IMR-90 (cell line): ENCODE data around the gene CTNNBIP1. TPM values are rescaled to one million over a fixed set of nuclear protein-coding genes. Genes with fewer than 3 reads are reported as not detected.

Experiments
- ATAC-seq: fragments of 200-7000 bp; cut with Tn5 transposase; 2 replicates; pipeline ENCODE4 v1.9.1; 2020; ENCODE audit warnings: low read depth, mild to moderate bottlenecking, moderate library complexity
- BruUV-seq: library from RNA; stranded (reverse); fragments of 400-500 nt; replicated peaks from 2 replicates; lab custom pipeline; 2021; lab: Mats Ljungman, UMichigan
- CTCF ChIA-PET: fragments of 300-600 bp; formaldehyde crosslinking; extraction: SDS; loops from one replicate; lab custom pipeline; 2021; ENCODE audit warnings: antibody characterized with exemption; lab: Yijun Ruan, JAX
- POLR2A ChIA-PET: fragments of 300-600 bp; sonication (Branson Sonifier 250); formaldehyde crosslinking; loops from one replicate; lab custom pipeline; 2022; ENCODE audit warnings: antibody characterized with exemption; ENCODE audit not compliant: unreplicated experiment; lab: Charles Lee
- DNase-seq: peaks from one replicate; pipeline ENCODE4 v3.0.0; 2013
- H2AFZ ChIP-seq: replicated peaks from 2 replicates; pipeline ENCODE3; 2013; ENCODE audit warnings: low read length, mild to moderate bottlenecking; ENCODE audit not compliant: poor library complexity
- H2AK5ac ChIP-seq: 2 replicates; pipeline ENCODE4 v1.6.1; 2013; ENCODE audit warnings: low read depth, low read length, inconsistent platforms
- H2AK9ac ChIP-seq: replicated peaks from 2 replicates; pipeline ENCODE3; 2013; ENCODE audit warnings: mild to moderate bottlenecking, low read depth, low read length, moderate library complexity; ENCODE audit not compliant: poor library complexity
- H2BK120ac ChIP-seq: 2 replicates; pipeline ENCODE4 v1.6.1; 2013; ENCODE audit warnings: low read depth, low read length, inconsistent platforms
- H2BK15ac ChIP-seq: 3 replicates; pipeline ENCODE4 v1.6.1; 2013; ENCODE audit warnings: low read depth, low read length, inconsistent platforms
- H2BK20ac ChIP-seq: 2 replicates; pipeline ENCODE4 v1.6.1; 2013; ENCODE audit warnings: low read depth, mild to moderate bottlenecking, inconsistent platforms, low read length, moderate library complexity
- H2BK5ac ChIP-seq: 2 replicates; pipeline ENCODE4 v1.6.1; 2013; ENCODE audit warnings: mild to moderate bottlenecking, low read depth, low read length, inconsistent platforms; ENCODE audit not compliant: poor library complexity, severe bottlenecking
- H3K14ac ChIP-seq: replicated peaks from 2 replicates; pipeline ENCODE4 v1.6.1; 2013; ENCODE audit warnings: low read depth, low read length, inconsistent platforms
- H3K18ac ChIP-seq: 2 replicates; pipeline ENCODE4 v1.6.1; 2013; ENCODE audit warnings: low read depth, low read length, control low read depth
- H3K23ac ChIP-seq: 2 replicates; pipeline ENCODE4 v1.6.1; 2013; ENCODE audit warnings: low read depth, low read length, inconsistent platforms
- H3K27ac ChIP-seq: 2 replicates; pipeline ENCODE4 v1.5.1; 2013; ENCODE audit warnings: mild to moderate bottlenecking, control low read depth, low read length; ENCODE audit not compliant: insufficient read depth
- H3K27me3 ChIP-seq: 2 replicates; pipeline ENCODE4 v1.6.1; 2013; ENCODE audit warnings: low read length; ENCODE audit not compliant: control insufficient read depth, insufficient read depth
- H3K36me3 ChIP-seq: 2 replicates; pipeline ENCODE4 v1.6.1; 2013; ENCODE audit warnings: low read length, mixed read lengths; ENCODE audit not compliant: control insufficient read depth, insufficient read depth
- H3K4ac ChIP-seq: 2 replicates; pipeline ENCODE4 v1.6.1; 2013; ENCODE audit warnings: low read depth, low read length, inconsistent platforms
- H3K4me1 ChIP-seq: 2 replicates; pipeline ENCODE4 v1.6.1; 2013; ENCODE audit warnings: low read length, mixed read lengths; ENCODE audit not compliant: control insufficient read depth, insufficient read depth
- H3K4me2 ChIP-seq: 2 replicates; pipeline ENCODE4 v1.6.1; 2013; ENCODE audit warnings: low read depth, mild to moderate bottlenecking, control low read depth, low read length, moderate library complexity
- H3K4me3 ChIP-seq: 2 replicates; pipeline ENCODE4 v1.5.1; 2013; ENCODE audit warnings: low read depth, mild to moderate bottlenecking, control low read depth, low read length, moderate library complexity; ENCODE audit not compliant: insufficient read depth
- H3K56ac ChIP-seq: 2 replicates; pipeline ENCODE4 v1.6.1; 2013; ENCODE audit warnings: low read length, inconsistent platforms; ENCODE audit not compliant: insufficient read depth; ENCODE audit errors: extremely low read depth
- H3K79me1 ChIP-seq, 2 experiments: 2 replicates each; pipeline ENCODE4 v1.6.1; 2013; ENCODE audit warnings: low read length in 2 of 2, inconsistent platforms in 1 of 2, low read depth in 1 of 2
- H3K9ac ChIP-seq: 2 replicates; pipeline ENCODE4 v1.6.1; 2013; ENCODE audit warnings: low read depth, low read length, control low read depth
- H3K9me1 ChIP-seq: 2 replicates; pipeline ENCODE4 v1.6.1; 2013; ENCODE audit warnings: low read length, inconsistent platforms; ENCODE audit not compliant: insufficient read depth
- H3K9me3 ChIP-seq: 2 replicates; pipeline ENCODE4 v1.6.1; 2013; ENCODE audit warnings: low read length; ENCODE audit not compliant: control insufficient read depth, insufficient read depth
- H4K20me1 ChIP-seq: 2 replicates; pipeline ENCODE4 v1.6.1; 2013; ENCODE audit warnings: low read length, inconsistent platforms; ENCODE audit not compliant: insufficient read depth
- H4K5ac ChIP-seq: 2 replicates; pipeline ENCODE4 v1.6.1; 2013; ENCODE audit warnings: mild to moderate bottlenecking, low read depth, low read length, control low read depth
- H4K8ac ChIP-seq, 2 experiments: 2 replicates each; pipeline ENCODE4 v1.6.1; 2013; ENCODE audit warnings: low read depth in 2 of 2, low read length in 2 of 2, control low read depth in 1 of 2, inconsistent platforms in 1 of 2
- H4K91ac ChIP-seq: 2 replicates; pipeline ENCODE4 v1.6.1; 2013; ENCODE audit warnings: low read depth, low read length, inconsistent platforms; ENCODE audit not compliant: insufficient read depth
- BHLHE40 ChIP-seq: fragments of 150-350 bp; IDR thresholded peaks from 2 replicates; pipeline ENCODE4 v1.6.1; 2016; ENCODE audit warnings: mild to moderate bottlenecking, low read depth, low read length
- CEBPB ChIP-seq: IDR thresholded peaks from 2 replicates; pipeline ENCODE4 v1.6.1; 2012; ENCODE audit warnings: low read depth, low read length, improper control_type of control experiment
- CHD1 ChIP-seq: IDR thresholded peaks from 2 replicates; pipeline ENCODE4 v1.6.1; 2012; ENCODE audit warnings: low read depth, low read length, improper control_type of control experiment
- FOS ChIP-seq: fragments of 150-350 bp; IDR thresholded peaks from 2 replicates; pipeline ENCODE4 v1.6.1; 2016; ENCODE audit warnings: low read depth, low read length
- MAFK ChIP-seq: IDR thresholded peaks from 2 replicates; pipeline ENCODE4 v1.6.1; 2012; ENCODE audit warnings: low read depth, low read length, improper control_type of control experiment
- MAZ ChIP-seq: IDR thresholded peaks from 2 replicates; pipeline ENCODE4 v1.6.1; 2012; ENCODE audit warnings: low read depth, mild to moderate bottlenecking, low read length, improper control_type of control experiment, moderate library complexity, borderline replicate concordance
- MXI1 ChIP-seq: IDR thresholded peaks from 2 replicates; pipeline ENCODE4 v1.6.1; 2012; ENCODE audit warnings: low read depth, mild to moderate bottlenecking, low read length, moderate library complexity, borderline replicate concordance
- NFE2L2 ChIP-seq: fragments of 150-350 bp; IDR thresholded peaks from 2 replicates; pipeline ENCODE4 v1.6.1; 2016; ENCODE audit warnings: low read depth, mild to moderate bottlenecking, low read length
- POLR2A ChIP-seq: IDR thresholded peaks from 2 replicates; pipeline ENCODE4 v1.6.1; 2012; ENCODE audit warnings: mild to moderate bottlenecking, low read depth, low read length
- RAD21 ChIP-seq: IDR thresholded peaks from 2 replicates; pipeline ENCODE4 v1.6.1; 2012; ENCODE audit warnings: low read length, improper control_type of control experiment
- SMC3 ChIP-seq: fragments of 150-350 bp; IDR thresholded peaks from 2 replicates; pipeline ENCODE4 v1.6.1; 2016; ENCODE audit warnings: low read depth, mild to moderate bottlenecking, antibody characterized with exemption, low read length, moderate library complexity
- WGBS, 2 experiments: methylation state at CpG; one replicate each; pipeline versions ENCODE4 v1.1.5 to v1.1.7; 2013; ENCODE audit warnings: missing lambda C conversion rate in 2 of 2; ENCODE audit not compliant: insufficient read length in 1 of 2; ENCODE audit errors: extremely low coverage in 2 of 2; 5-methylcytosine and 5-hydroxymethylcytosine counted together
- dilution Hi-C: fragments of 300-500 bp; cut with HindIII; formaldehyde crosslinking; loops from one replicate; pipeline ENCODE4 v1.14.3; 2018; ENCODE audit warnings: low sequenced_read_pairs; ENCODE audit not compliant: unreplicated experiment
- in situ Hi-C: fragments of 300-500 bp; cut with MboI; formaldehyde crosslinking; loops from 3 replicates; pipeline ENCODE4 v1.14.3; 2019; ENCODE audit warnings: low sequenced_read_pairs, inconsistent platforms, mixed read lengths
- intact Hi-C: fragments of 100-400 bp; cut with micrococcal nuclease; formaldehyde crosslinking; loops from 2 replicates; pipeline ENCODE4 v1.10.0; 2022
- polyA plus RNA-seq, 3 experiments: library from polyadenylated mRNA; depleted of rRNA; stranded (reverse); fragments of >200 nt; gene quantifications; 2 replicates each; pipeline ENCODE4 v1.2.3, GENCODE V29; 2012; ENCODE audit warnings: low replicate concordance in 1 of 3
- total RNA-seq: library from RNA; depleted of rRNA; stranded (reverse); fragments of >200 nt; gene quantifications from 2 replicates; pipeline ENCODE4 v1.2.3, GENCODE V29; 2012
- TF ChIP-seq, protein P1 (sequence below): fragments of 150-350 bp; IDR thresholded peaks from 2 replicates; pipeline ENCODE4 v1.6.1; 2016; ENCODE audit warnings: low read depth, mild to moderate bottlenecking, low read length, moderate library complexity, borderline replicate concordance
- TF ChIP-seq, protein P2 (sequence below): fragments of 150-350 bp; IDR thresholded peaks from 2 replicates; pipeline ENCODE4 v1.6.1; 2017; ENCODE audit warnings: mild to moderate bottlenecking, antibody characterized with exemption, low read length, low read depth

Gene CTNNBIP1
- total and polyA plus RNA-seq, 2 of the 4 experiments (the other 2 are of a cell fraction): 24.7 to 28.5 TPM

DNA sequence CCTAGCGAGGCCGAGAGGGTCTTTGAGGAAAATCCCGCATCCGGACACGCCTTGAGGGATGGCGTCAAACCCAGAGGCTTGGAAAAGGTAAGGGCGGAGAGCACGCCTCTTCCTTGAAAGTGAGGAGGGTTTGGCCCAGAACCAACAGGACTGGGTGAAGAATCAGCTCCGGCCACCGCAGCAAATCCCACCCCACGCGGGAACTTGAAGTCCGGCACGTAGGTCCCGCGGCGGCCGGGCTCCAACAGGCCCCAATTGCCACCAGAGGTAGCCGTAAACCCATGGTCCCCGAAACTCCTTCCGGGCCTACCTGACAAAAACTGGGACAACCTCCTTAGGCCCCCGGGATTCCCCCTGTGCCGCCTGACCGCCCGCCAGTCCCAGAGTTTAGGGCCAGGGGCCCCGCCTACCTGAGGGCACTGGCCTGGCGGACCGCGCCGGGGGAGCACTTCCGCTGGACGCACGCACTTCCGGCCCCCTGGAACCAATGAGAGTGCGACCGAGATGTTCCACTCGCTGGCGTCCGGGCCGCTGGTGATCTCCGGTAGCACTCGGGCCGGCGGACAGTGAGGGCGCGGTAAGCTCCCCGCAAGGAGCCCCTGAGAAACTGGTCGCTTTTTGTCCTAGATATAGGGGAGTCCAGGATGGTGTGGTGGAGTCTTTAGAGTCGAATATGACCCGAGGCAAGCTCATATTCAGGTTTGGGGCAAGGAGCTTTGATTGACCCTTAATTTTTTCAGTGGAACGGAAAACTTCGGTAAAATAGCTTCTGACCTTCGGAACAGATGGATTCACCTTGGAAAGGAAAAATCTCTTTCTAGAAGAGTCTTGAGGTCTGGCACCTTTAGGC lies 33.1 kb upstream of the CTNNBIP1 start, which contains the start of the genes LZIC and NMNAT1:
TSS of gene LZIC (minus strand) at position 453 of the 850 bp plus-strand sequence. CDS start 6,772 bp downstream, outside the sequence.
TSS of gene NMNAT1 (plus strand) at position 537 of the 850 bp plus-strand sequence. CDS start 28,599 bp downstream, outside the sequence.
- DNase-seq (peak; percentile 93), ATAC-seq (peak; percentile 95)
- TF ChIP-seq, protein P1, sequence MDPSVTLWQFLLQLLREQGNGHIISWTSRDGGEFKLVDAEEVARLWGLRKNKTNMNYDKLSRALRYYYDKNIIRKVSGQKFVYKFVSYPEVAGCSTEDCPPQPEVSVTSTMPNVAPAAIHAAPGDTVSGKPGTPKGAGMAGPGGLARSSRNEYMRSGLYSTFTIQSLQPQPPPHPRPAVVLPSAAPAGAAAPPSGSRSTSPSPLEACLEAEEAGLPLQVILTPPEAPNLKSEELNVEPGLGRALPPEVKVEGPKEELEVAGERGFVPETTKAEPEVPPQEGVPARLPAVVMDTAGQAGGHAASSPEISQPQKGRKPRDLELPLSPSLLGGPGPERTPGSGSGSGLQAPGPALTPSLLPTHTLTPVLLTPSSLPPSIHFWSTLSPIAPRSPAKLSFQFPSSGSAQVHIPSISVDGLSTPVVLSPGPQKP: no peak
- TF ChIP-seq MXI1 (peak; percentile 54; the same call in 1 of the 2 replicates), FOS (no peak), RAD21 (no peak; the same call in 1 of the 2 replicates), SMC3 (peak; percentile 17; the same call in 1 of the 2 replicates), POLR2A (peak; percentile 98), NFE2L2 (peak; percentile 9; the same call in 1 of the 2 replicates), MAZ (peak; percentile 87), BHLHE40 (no peak), CEBPB (no peak), CHD1 (0 out of 2 replicates have a peak, but pooled peaks have one; percentile 4), MAFK (no peak)
- TF ChIP-seq, protein P2, sequence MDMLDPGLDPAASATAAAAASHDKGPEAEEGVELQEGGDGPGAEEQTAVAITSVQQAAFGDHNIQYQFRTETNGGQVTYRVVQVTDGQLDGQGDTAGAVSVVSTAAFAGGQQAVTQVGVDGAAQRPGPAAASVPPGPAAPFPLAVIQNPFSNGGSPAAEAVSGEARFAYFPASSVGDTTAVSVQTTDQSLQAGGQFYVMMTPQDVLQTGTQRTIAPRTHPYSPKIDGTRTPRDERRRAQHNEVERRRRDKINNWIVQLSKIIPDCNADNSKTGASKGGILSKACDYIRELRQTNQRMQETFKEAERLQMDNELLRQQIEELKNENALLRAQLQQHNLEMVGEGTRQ: no peak
- H2BK15ac ChIP-seq: peak within 1 kb of the TSS; percentile 34; the same call in 1 of the 3 replicates
- peak within 1 kb of the TSS; percentile 85 for H3K4me3 ChIP-seq
- H4K20me1 ChIP-seq: no peaks in the 10 kb centered on the region
- H2BK20ac ChIP-seq: peak within 1 kb of the TSS; percentile 40; the same call in 1 of the 2 replicates
- peak within 1 kb of the TSS; percentile 97 for H2AFZ ChIP-seq
- BruUV-seq: TSS peak; percentile 68
- peak within 1 kb of the TSS; percentile 95 to 100 for H4K8ac ChIP-seq
- POLR2A ChIA-PET: interaction anchor here (0.6 to 1.0 kb wide), 2 partner anchors 70 to 74 kb away, joined by 3 to 6 read pairs; no protein-coding TSS in a partner anchor
- peak within 1 kb of the TSS; percentile 95 for H3K9ac ChIP-seq
- CTCF ChIA-PET: interaction anchor here (1.0 to 1.6 kb wide), 3 partner anchors 10 to 50 kb away, joined by 3 to 5 read pairs (median 5); no protein-coding TSS in a partner anchor
- in situ Hi-C loops (loop anchor here (5.0 kb wide), 1 partner anchor 71 kb away; no protein-coding TSS in a partner anchor), dilution Hi-C loops (no loop called here), intact Hi-C loops (loop anchor here (1.0 to 5.0 kb wide), 5 partner anchors 33 to 486 kb away; partner anchors contain the start of genes CTNNBIP1, KIF1B and UBE4B)
- H4K5ac ChIP-seq: peak within 1 kb of the TSS; percentile 90
- H3K36me3 ChIP-seq: 0 out of 2 replicates have a peak, but pooled peaks cover 1% of the 10 kb centered on the region
- H3K27ac ChIP-seq: peak within 1 kb of the TSS; percentile 79
- H3K9me1 ChIP-seq: no peaks in the 10 kb centered on the region
- H2BK120ac ChIP-seq: peak within 1 kb of the TSS; percentile 70
- H3K4ac ChIP-seq: peak within 1 kb of the TSS; percentile 98
- peak within 1 kb of the TSS; percentile 95 for H4K91ac ChIP-seq
- H2BK5ac ChIP-seq: peak within 1 kb of the TSS; percentile 77
- H3K23ac ChIP-seq: peak within 1 kb of the TSS; percentile 100
- peak within 1 kb of the TSS; percentile 97 for H3K4me2 ChIP-seq
- H3K56ac ChIP-seq: peak within 1 kb of the TSS; percentile 92
- H3K9me3 ChIP-seq: no peaks in the 10 kb centered on the region
- WGBS, 2 experiments: 0% methylated on average over 26 of the region's 53 CpGs; no CpG with 5 or more reads in 1 of the 2 experiments
- peaks cover 15 to 51% of the 10 kb centered on the region in 2 experiments for H3K79me1 ChIP-seq
- H2AK5ac ChIP-seq: peak within 1 kb of the TSS; percentile 48
- peak within 1 kb of the TSS; percentile 100 for H3K14ac ChIP-seq
- no peaks in the 10 kb centered on the region for H3K4me1 ChIP-seq
- H2AK9ac ChIP-seq: peak within 1 kb of the TSS; percentile 38
- H3K18ac ChIP-seq: peak within 1 kb of the TSS; percentile 34
- H3K27me3 ChIP-seq: no peaks in the 10 kb centered on the region
